HCT116 (cell line): Measurements from ENCODE around the gene TMEM271.

Experiments used
- CTCF ChIP-seq, 3 experiments: fragments of 200-600 bp in 1 of 3; sonication (generic) in 1 of 3; IDR thresholded peaks in 2 of 3; conservative IDR thresholded peaks in 1 of 3; 2 replicates each; pipeline ENCODE4 v1.5.1; 2012 to 2017; ENCODE audit warnings: low read depth in 2 of 3, low read length in 2 of 3, antibody characterized with exemption in 1 of 3, borderline replicate concordance in 1 of 3, control low read depth in 1 of 3, mild to moderate bottlenecking in 1 of 3, mixed read lengths in 1 of 3, mixed run types in 1 of 3, moderate library complexity in 1 of 3; ENCODE audit not compliant: insufficient read depth in 1 of 3
- EGR1 ChIP-seq: IDR thresholded peaks from 2 replicates; pipeline ENCODE4 v1.6.1; 2012; ENCODE audit warnings: low read depth
- EZH2 ChIP-seq: fragments of 200-600 bp; sonication (generic); IDR thresholded peaks from 2 replicates; pipeline ENCODE4 v1.6.1; 2017; ENCODE audit warnings: antibody characterized with exemption, mixed run types
- JUND ChIP-seq: IDR thresholded peaks from 2 replicates; pipeline ENCODE4 v1.6.1; 2012
- POLR2A ChIP-seq: IDR thresholded peaks from 2 replicates; pipeline ENCODE4 v1.7.0; 2011; ENCODE audit warnings: borderline replicate concordance; ENCODE audit not compliant: insufficient read depth, insufficient read length; ENCODE audit errors: extremely low read depth
- POLR2AphosphoS5 ChIP-seq: IDR thresholded peaks from 2 replicates; pipeline ENCODE4 v1.6.1; 2011; ENCODE audit warnings: mild to moderate bottlenecking, low read depth, low read length, moderate library complexity
- RAD21 ChIP-seq: IDR thresholded peaks from 2 replicates; pipeline ENCODE4 v1.6.1; 2012; ENCODE audit warnings: low read depth, mild to moderate bottlenecking
- REST ChIP-seq: IDR thresholded peaks from 2 replicates; pipeline ENCODE4 v1.6.1; 2012; ENCODE audit warnings: low read depth
- SP1 ChIP-seq: IDR thresholded peaks from 2 replicates; pipeline ENCODE4 v1.6.1; 2012; ENCODE audit warnings: low read depth
- SRF ChIP-seq: IDR thresholded peaks from 2 replicates; pipeline ENCODE4 v1.6.1; 2012; ENCODE audit warnings: low read depth
- ZNF274 ChIP-seq: fragments of 200-500 bp; sonication (Bioruptor generic); IDR thresholded peaks from 2 replicates; pipeline ENCODE4 v1.6.1; 2014; ENCODE audit warnings: mild to moderate bottlenecking, low read depth, low read length, inconsistent platforms

GRCh38 chr4:571838-572572 lies 4.1 kb downstream of the TMEM271 start:
- TF ChIP-seq CTCF (IDR thresholded peaks at IDR 0.05 in 2 of 3, conservative IDR thresholded peaks at IDR 0.05 in 1 of 3; ENCODE audit: borderline replicate concordance in 1 of 3, insufficient read depth in 1 of 3, low read depth in 2 of 3, low read length in 2 of 3) (no peak), POLR2A (no peak), EZH2 (no peak), RAD21 (no peak), REST (no peak), SRF (no peak), ZNF274 (no peak), SP1 (no peak), JUND (no peak), POLR2AphosphoS5 (no peak), EGR1 (no peak)
